ENCODE measurements around the gene SLC51A. TPM values are rescaled to one million over a fixed set of nuclear protein-coding genes. Genes with fewer than 3 reads are reported as not detected.
A peak's percentile ranks its signal among the peaks of the same experiment; 100 is the strongest.

Gene SLC51A
- total RNA-seq, 2 experiments from 2014 or later = not detected

DNA sequence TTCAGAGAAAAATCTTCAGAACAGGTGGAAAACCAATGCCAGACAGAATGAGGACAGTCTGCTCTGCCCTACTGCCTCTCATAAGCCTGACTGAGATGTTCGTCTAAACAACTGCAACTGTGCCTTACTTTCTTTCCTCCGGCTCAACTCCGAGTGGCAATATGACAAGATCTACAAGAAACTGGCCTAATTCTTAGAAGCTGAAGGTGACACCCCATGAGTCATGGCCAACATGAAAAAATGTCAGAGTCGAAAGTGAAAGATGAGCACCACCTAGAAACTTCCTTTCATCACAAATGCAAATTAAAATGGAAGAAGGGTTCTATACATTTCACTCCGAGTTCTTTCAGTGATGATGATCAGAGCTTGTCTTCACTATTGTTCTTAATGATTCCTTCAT, 58.3 kb downstream of the SLC51A start:
- peak; percentile 84 for ATAC-seq
- POLR2A ChIA-PET = interaction anchor here (0.5 to 1.0 kb wide), 4 partner anchors 9 to 112 kb away, joined by 3 to 5 read pairs (median 4); partner anchors contain the start of gene PCYT1A
- peak overlapping the region; percentile 95 for H3K27ac Mint-ChIP-seq

DNA sequence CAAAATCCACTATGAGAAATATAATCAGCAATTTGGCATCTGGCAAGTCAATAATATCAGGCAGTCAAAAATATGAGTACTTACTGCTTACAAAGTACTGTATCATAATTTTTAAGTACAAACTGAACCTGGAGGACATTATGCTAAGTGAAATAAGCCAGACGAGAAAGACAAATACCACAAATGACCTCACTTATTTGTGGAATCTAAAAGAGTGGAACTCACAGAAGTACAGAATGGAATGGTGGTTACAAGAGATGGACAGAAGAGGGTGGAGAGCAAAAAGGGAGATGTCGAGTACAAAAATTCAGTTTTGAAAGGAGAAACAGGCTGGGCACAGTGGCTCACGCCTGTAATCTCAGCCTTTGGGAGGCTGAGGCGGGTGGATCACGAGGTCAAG, 58.8 kb downstream of the SLC51A start:
- H3K27ac Mint-ChIP-seq = peak overlapping the region; percentile 95
- DNase-seq (no peak), ATAC-seq (no peak)
- no peaks in the 10 kb centered on the region for H3K27me3 Mint-ChIP-seq
- ChIA-PET CTCF (interaction anchor here (0.6 to 1.5 kb wide), 2 partner anchors 13 kb away, joined by 3 to 6 read pairs; partner anchors contain the start of gene PCYT1A), POLR2A (interaction anchor here (0.5 to 1.0 kb wide), 4 partner anchors 9 to 112 kb away, joined by 3 to 5 read pairs (median 4); partner anchors contain the start of gene PCYT1A)
- H3K4me1 Mint-ChIP-seq = peaks cover 66% of the 10 kb centered on the region
- H3K9me3 Mint-ChIP-seq (ENCODE audit: low read depth) = no peaks in the 10 kb centered on the region
- intact Hi-C loops (cut with DNase I, micrococcal nuclease) = loop anchor here (2.0 to 10.0 kb wide), 3 partner anchors 56 to 360 kb away; partner anchors contain the start of genes NRROS (in 1 of the 2) and UBXN7 (in 1 of the 2)
- peaks cover 25% of the 10 kb centered on the region for H3K36me3 Mint-ChIP-seq (ENCODE audit: low read depth)
- peak overlapping the region; percentile 56 for H3K4me3 Mint-ChIP-seq

More for the DNA sequence above, 58.3 kb downstream of the SLC51A start:
- H3K36me3 Mint-ChIP-seq (ENCODE audit: low read depth) = peaks cover 29% of the 10 kb centered on the region
- CTCF ChIA-PET = interaction anchor here (0.6 to 1.5 kb wide), 3 partner anchors 12 to 44 kb away, joined by 3 to 6 read pairs (median 3); partner anchors contain the start of genes DYNLT2B and PCYT1A
- H3K9me3 Mint-ChIP-seq (ENCODE audit: low read depth) = no peaks in the 10 kb centered on the region
- H3K4me3 Mint-ChIP-seq = peak overlapping the region; percentile 56
- H3K27me3 Mint-ChIP-seq = no peaks in the 10 kb centered on the region
- intact Hi-C loops (cut with DNase I, micrococcal nuclease) = loop anchor here (1.0 to 10.0 kb wide), 11 partner anchors 13 to 360 kb away; partner anchors contain the start of genes DYNLT2B (in 2 of the 2), PCYT1A (in 2 of the 2), RNF168 (in 2 of the 2) and UBXN7 (in 2 of the 2)
- DNase-seq = peak; percentile 79
- peaks cover 65% of the 10 kb centered on the region for H3K4me1 Mint-ChIP-seq

GRCh38 chr3:196280689-196281440, 64.5 kb downstream of the SLC51A start:
- H3K27me3 Mint-ChIP-seq = no peaks in the 10 kb centered on the region
- peak; percentile 63 for DNase-seq
- peak; percentile 33 for ATAC-seq
- H3K36me3 Mint-ChIP-seq (ENCODE audit: low read depth) = peaks cover 12% of the 10 kb centered on the region
- intact Hi-C loops (cut with DNase I, micrococcal nuclease) = no loop called here
- H3K27ac Mint-ChIP-seq = peak overlapping the region; percentile 13
- H3K4me1 Mint-ChIP-seq = peaks cover 62% of the 10 kb centered on the region
- H3K9me3 Mint-ChIP-seq (ENCODE audit: low read depth) = no peaks in the 10 kb centered on the region
- H3K4me3 Mint-ChIP-seq = no peak overlapping the region
- ChIA-PET CTCF (interaction anchor here (0.8 to 1.1 kb wide), 3 partner anchors 11 to 248 kb away, joined by 3 read pairs; no protein-coding TSS in a partner anchor), POLR2A (interaction anchor here (0.5 to 0.6 kb wide), 2 partner anchors 10 to 34 kb away, joined by 3 to 9 read pairs; no protein-coding TSS in a partner anchor)

DNA sequence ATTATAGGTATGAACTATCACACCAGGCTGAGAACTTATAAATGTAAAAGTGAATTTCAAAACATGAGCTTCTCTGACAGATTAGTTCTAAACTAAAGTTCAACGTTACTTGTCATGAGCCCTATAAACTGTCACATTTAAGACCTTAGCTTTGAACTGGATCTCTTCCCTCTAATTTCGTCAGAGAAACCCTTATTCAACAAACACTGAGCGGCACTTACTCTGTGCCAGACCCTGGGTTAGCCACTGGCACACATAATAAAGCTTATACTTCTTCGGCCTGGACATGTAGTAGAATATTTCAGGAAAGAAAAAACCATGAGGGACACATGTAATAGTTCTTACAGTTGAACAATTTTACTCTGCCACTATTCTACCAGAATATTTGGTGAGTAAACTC, 65.6 kb downstream of the SLC51A start:
- DNase-seq (no peak), ATAC-seq (no peak)
- intact Hi-C loops (cut with DNase I, micrococcal nuclease) = no loop called here
- ChIA-PET CTCF (no interaction called here), POLR2A (no interaction called here)
- no peaks in the 10 kb centered on the region for H3K9me3 Mint-ChIP-seq (ENCODE audit: low read depth)
- no peak overlapping the region for H3K27ac Mint-ChIP-seq
- peaks cover 16% of the 10 kb centered on the region for H3K36me3 Mint-ChIP-seq (ENCODE audit: low read depth)
- no peak overlapping the region for H3K4me3 Mint-ChIP-seq
- no peaks in the 10 kb centered on the region for H3K27me3 Mint-ChIP-seq
- peaks cover 69% of the 10 kb centered on the region for H3K4me1 Mint-ChIP-seq

Other genes starting within 250 kb of the SLC51A start
- 100 to 1,000 TPM; 373 to 520 TPM for gene TFRC, start 134.4 kb upstream of the SLC51A start, total RNA-seq
- not detected for gene ZDHHC19, start 5.1 kb upstream of the SLC51A start, total RNA-seq
- gene PCYT1A, start 71.2 kb downstream of the SLC51A start, total RNA-seq = 10 to 100 TPM; 41.8 to 47.1 TPM
- 10 to 100 TPM in 1 of 2 experiments, 1 to 10 TPM in 1; 7.3 to 16.3 TPM for gene DYNLT2B, start 101.7 kb downstream of the SLC51A start, total RNA-seq
- gene TM4SF19, start 121.9 kb downstream of the SLC51A start, total RNA-seq = not detected
- gene UBXN7, start 215.9 kb downstream of the SLC51A start, total RNA-seq = 100 to 1,000 TPM in 1 of 2 experiments, 10 to 100 TPM in 1; 67.2 to 102 TPM

Measured in activated CD4-positive, alpha-beta T cell treated with anti-CD3 and anti-CD28 coated beads for 36 hours (primary cell).